Activated T-helper 17 cell treated with anti-CD3 and anti-CD28 coated beads, Interleukin-2, amount 50 U/mL, for 72 hours (primary cell): Measurements from ENCODE around the gene GPR153. TPM values are rescaled to one million over a fixed set of nuclear protein-coding genes. Genes with fewer than 3 reads are reported as not detected.

Source experiments
- ATAC-seq: fragments of 150-1000 bp; cut with Tn5 transposase; replicated peaks from 2 replicates; pipeline ENCODE4 v1.10.0; 2021; ENCODE audit warnings: mild to moderate bottlenecking, moderate library complexity
- H3K27ac Mint-ChIP-seq: one replicate; pipeline ENCODE4 v1.8.0; 2022; ENCODE audit warnings: mixed read lengths
- H3K27me3 Mint-ChIP-seq: one replicate; pipeline ENCODE4 v1.8.0; 2022; ENCODE audit warnings: mixed read lengths
- H3K36me3 Mint-ChIP-seq: one replicate; pipeline ENCODE4 v1.8.0; 2022; ENCODE audit warnings: low read depth, mild to moderate bottlenecking, mixed read lengths
- H3K4me1 Mint-ChIP-seq: one replicate; pipeline ENCODE4 v1.8.0; 2022; ENCODE audit warnings: mixed read lengths
- H3K4me3 Mint-ChIP-seq: one replicate; pipeline ENCODE4 v1.8.0; 2022; ENCODE audit warnings: mild to moderate bottlenecking, mixed read lengths
- H3K9me3 Mint-ChIP-seq: one replicate; pipeline ENCODE4 v1.8.0; 2022; ENCODE audit warnings: mixed read lengths
- total RNA-seq, 2 donors: library from RNA; stranded (reverse); gene quantifications; one replicate each; pipeline ENCODE4 v1.2.3, GENCODE V29; 2022

GPR153 gene
- total RNA-seq, 2 donors from 2014 or later = 0.39 to 0.40 TPM

GRCh38 chr1:6205849-6206519 lies 54.9 kb downstream of the GPR153 start, which contains the start of gene RNF207:
Gene RNF207 (plus strand): TSS chr1:6206119. CDS start chr1:6206536, 417 bp downstream.
- peak; percentile 90 for ATAC-seq
- Mint-ChIP-seq H3K36me3 (no peaks in the 10 kb centered on the region), H3K4me1 (no peaks in the 10 kb centered on the region), H3K27me3 (no peaks in the 10 kb centered on the region), H3K4me3 (peak within 1 kb of the TSS; percentile 74), H3K9me3 (no peaks in the 10 kb centered on the region), H3K27ac (no peak within 1 kb of the TSS)

- H3K27me3 Mint-ChIP-seq = no peaks in the 10 kb centered on the region
- H3K4me3 Mint-ChIP-seq = no peak overlapping the region
- no peaks in the 10 kb centered on the region for H3K9me3 Mint-ChIP-seq
- H3K36me3 Mint-ChIP-seq = peaks cover 17% of the 10 kb centered on the region
- no peak for ATAC-seq
- H3K27ac Mint-ChIP-seq = peak overlapping the region; percentile 56
- peaks cover 15% of the 10 kb centered on the region for H3K4me1 Mint-ChIP-seq
Measured at GRCh38 chr1:6202256-6202655, 58.6 kb downstream of the GPR153 start.

GRCh38 chr1:6200188-6200809 lies 60.6 kb downstream of the GPR153 start:
- H3K36me3 Mint-ChIP-seq = peaks cover 36% of the 10 kb centered on the region
- peak overlapping the region; percentile 96 for H3K4me3 Mint-ChIP-seq
- H3K9me3 Mint-ChIP-seq = no peaks in the 10 kb centered on the region
- H3K27ac Mint-ChIP-seq = peak overlapping the region; percentile 96
- no peak for ATAC-seq
- peaks cover 24% of the 10 kb centered on the region for H3K4me1 Mint-ChIP-seq
- H3K27me3 Mint-ChIP-seq = no peaks in the 10 kb centered on the region

GRCh38 chr1:6199298-6200187 lies 61.4 kb downstream of the GPR153 start, which contains the start of gene RPL22:
Gene RPL22 (minus strand): TSS chr1:6199595. CDS start chr1:6199573, 22 bp downstream.
- Mint-ChIP-seq H3K9me3 (no peaks in the 10 kb centered on the region), H3K36me3 (peaks cover 44% of the 10 kb centered on the region), H3K4me1 (peaks cover 24% of the 10 kb centered on the region), H3K4me3 (peak within 1 kb of the TSS; percentile 96), H3K27me3 (no peaks in the 10 kb centered on the region), H3K27ac (peak within 1 kb of the TSS; percentile 96)
- ATAC-seq = peak; percentile 99

- no peaks in the 10 kb centered on the region for H3K9me3 Mint-ChIP-seq
- peaks cover 24% of the 10 kb centered on the region for H3K4me1 Mint-ChIP-seq
- peak overlapping the region; percentile 96 for H3K4me3 Mint-ChIP-seq
- H3K27ac Mint-ChIP-seq = peak overlapping the region; percentile 96
- peaks cover 52% of the 10 kb centered on the region for H3K36me3 Mint-ChIP-seq
- no peaks in the 10 kb centered on the region for H3K27me3 Mint-ChIP-seq
- peak; percentile 27 for ATAC-seq
Measured at GRCh38 chr1:6198646-6199297, 62.1 kb downstream of the GPR153 start.

GRCh38 chr1:6197746-6198427 lies 63.0 kb downstream of the GPR153 start:
- peak overlapping the region; percentile 96 for H3K27ac Mint-ChIP-seq
- no peaks in the 10 kb centered on the region for H3K27me3 Mint-ChIP-seq
- ATAC-seq = no peak
- H3K4me3 Mint-ChIP-seq = peak overlapping the region; percentile 96
- H3K9me3 Mint-ChIP-seq = no peaks in the 10 kb centered on the region
- peaks cover 24% of the 10 kb centered on the region for H3K4me1 Mint-ChIP-seq
- peaks cover 60% of the 10 kb centered on the region for H3K36me3 Mint-ChIP-seq

Other genes with a start within 250 kb of the GPR153 start
- 100 to 1,000 TPM; 407 to 432 TPM for gene KCNAB2, start 215.2 kb downstream of the GPR153 start, total RNA-seq
- gene CHD5, start 80.8 kb downstream of the GPR153 start, total RNA-seq = 1 to 10 TPM in 1 of 2 donors, under 1 TPM in 1; 0.43 to 1.2 TPM
- 100 to 1,000 TPM; 437 to 506 TPM for gene RPL22, start 61.5 kb downstream of the GPR153 start, total RNA-seq
- gene RNF207, start 55.0 kb downstream of the GPR153 start, total RNA-seq = 10 to 100 TPM; 20.1 to 21.9 TPM
- gene ICMT, start 25.1 kb downstream of the GPR153 start, total RNA-seq = 10 to 100 TPM; 26.7 to 62.4 TPM
- gene HES3, start 16.9 kb downstream of the GPR153 start, total RNA-seq = not detected
- 10 to 100 TPM; 43.5 to 96.3 TPM for gene ACOT7, start 132.7 kb upstream of the GPR153 start, total RNA-seq
- under 1 TPM; 0.17 to 0.37 TPM for gene HES2, start 158.8 kb upstream of the GPR153 start, total RNA-seq
- 1 to 10 TPM in 1 of 2 donors, under 1 TPM in 1; 0.71 to 3.5 TPM for gene ESPN, start 163.7 kb upstream of the GPR153 start, total RNA-seq
- gene TNFRSF25, start 205.1 kb upstream of the GPR153 start, total RNA-seq = 100 to 1,000 TPM; 132 to 199 TPM
- gene PLEKHG5, start 230.6 kb upstream of the GPR153 start, total RNA-seq = 1 to 10 TPM; 3.2 to 3.8 TPM